Kidney capillary endothelial cell (primary cell): ENCODE data around the gene TAS2R30.
"Not testable (repeated sequence)": the region's sequence is repeated elsewhere in the genome, so short reads cannot be mapped to it uniquely, and the experiment has no call there.

Experiments
- DNase-seq: peaks from one replicate; pipeline ENCODE4 v3.0.0-alpha.2; 2018; ENCODE audit warnings: low spot score

Gene TAS2R30

GRCh38 chr12:11130382-11130781 is 4.1 kb downstream of the TAS2R30 start:
- DNase-seq = no peak

- DNase-seq = not testable (repeated sequence)
Observed at GRCh38 chr12:11114130-11114529, 20.3 kb downstream of the TAS2R30 start.

- DNase-seq = not testable (repeated sequence)
Observed at GRCh38 chr12:11111213-11111612, 23.2 kb downstream of the TAS2R30 start.

- no peak for DNase-seq
Observed at GRCh38 chr12:11108862-11109261, 25.6 kb downstream of the TAS2R30 start.

GRCh38 chr12:11107719-11108118 is 26.7 kb downstream of the TAS2R30 start:
- DNase-seq = no peak

- no peak for DNase-seq
Observed at GRCh38 chr12:11106288-11106687, 28.2 kb downstream of the TAS2R30 start.

- DNase-seq = no peak
Observed at GRCh38 chr12:11105546-11105945, 28.9 kb downstream of the TAS2R30 start.

- DNase-seq = not testable (repeated sequence)
Observed at GRCh38 chr12:11094910-11095309, 39.5 kb downstream of the TAS2R30 start.

GRCh38 chr12:11092128-11092527 is 42.3 kb downstream of the TAS2R30 start, which contains the start of gene TAS2R43:
TSS of gene TAS2R43 (minus strand) at chr12:11092313. CDS start at chr12:11092229, 84 bp downstream.
- DNase-seq = no peak

GRCh38 chr12:11089246-11089645 is 45.2 kb downstream of the TAS2R30 start:
- no peak for DNase-seq

- DNase-seq = no peak
Observed at GRCh38 chr12:11085419-11085818, 49.0 kb downstream of the TAS2R30 start.
